WTC11 (cell line): ENCODE data around the gene DRC1. TPM values are rescaled to one million over a fixed set of nuclear protein-coding genes. Genes with fewer than 3 reads are reported as not detected.

Experiments used
- ATAC-seq: fragments of 200-7000 bp; cut with Tn5 transposase; 2 replicates; pipeline ENCODE4 v1.10.0; 2021; ENCODE audit warnings: mild to moderate bottlenecking, moderate library complexity
- CTCF ChIA-PET: fragments of 300-600 bp; sonication (Branson Sonifier 250); formaldehyde crosslinking; loops from one replicate; lab custom pipeline; 2021; ENCODE audit warnings: antibody characterized with exemption; lab: Charles Lee
- POLR2A ChIA-PET: fragments of 350-600 bp; sonication (Branson Sonifier 250); formaldehyde crosslinking; loops from one replicate; lab custom pipeline; 2021; ENCODE audit warnings: antibody characterized with exemption; lab: Charles Lee
- DNase-seq: peaks from one replicate; pipeline ENCODE4 v3.0.0; 2021; ENCODE audit warnings: low spot score
- H3K27ac Mint-ChIP-seq: 2 replicates; pipeline ENCODE4 v1.8.0; 2021; ENCODE audit warnings: mixed read lengths
- H3K27me3 Mint-ChIP-seq: 2 replicates; pipeline ENCODE4 v1.8.0; 2021; ENCODE audit warnings: low read depth, mild to moderate bottlenecking, moderate library complexity, mixed read lengths
- H3K36me3 Mint-ChIP-seq: 2 replicates; pipeline ENCODE4 v1.8.0; 2021; ENCODE audit warnings: mixed read lengths
- H3K4me1 Mint-ChIP-seq: 2 replicates; pipeline ENCODE4 v1.8.0; 2022; ENCODE audit warnings: mixed read lengths
- H3K4me3 Mint-ChIP-seq: 2 replicates; pipeline ENCODE4 v1.8.0; 2021; ENCODE audit warnings: mild to moderate bottlenecking, moderate library complexity, mixed read lengths
- H3K9me3 Mint-ChIP-seq: 2 replicates; pipeline ENCODE4 v1.8.0; 2021; ENCODE audit warnings: mixed read lengths
- AR ChIP-seq: fragments of 250-450 bp; sonication (Bioruptor Pico); IDR thresholded peaks from 2 replicates; pipeline ENCODE4 v1.9.0; 2021; ENCODE audit warnings: mild to moderate bottlenecking
- ATF2 ChIP-seq: sonication (generic); formaldehyde crosslinking; IDR thresholded peaks from 2 replicates; pipeline ENCODE4 v1.8.1; 2022; ENCODE audit warnings: low read depth, missing genetic modification reagents, borderline replicate concordance
- ATF3 ChIP-seq: sonication (generic); formaldehyde crosslinking; conservative IDR thresholded peaks from 2 replicates; pipeline ENCODE4 v1.8.1; 2022; ENCODE audit warnings: mild to moderate bottlenecking, missing genetic modification reagents
- CREB1 ChIP-seq: sonication (generic); formaldehyde crosslinking; IDR thresholded peaks from 2 replicates; pipeline ENCODE4 v1.8.0; 2023; ENCODE audit warnings: mild to moderate bottlenecking, missing genetic modification reagents
- CTCF ChIP-seq: fragments of 200-600 bp; IDR thresholded peaks from 2 replicates; pipeline ENCODE4 v1.8.0; 2022; ENCODE audit warnings: antibody characterized with exemption
- E2F1 ChIP-seq: sonication (generic); formaldehyde crosslinking; IDR thresholded peaks from 2 replicates; pipeline ENCODE4 v1.8.0; 2022; ENCODE audit warnings: mild to moderate bottlenecking, missing genetic modification reagents
- E2F5 ChIP-seq: sonication (generic); formaldehyde crosslinking; IDR thresholded peaks from 2 replicates; pipeline ENCODE4 v1.8.1; 2022; ENCODE audit warnings: mild to moderate bottlenecking, moderate library complexity, missing genetic modification reagents
- FOXJ3 ChIP-seq: sonication (generic); formaldehyde crosslinking; IDR thresholded peaks from 2 replicates; pipeline ENCODE4 v1.9.0; 2021; ENCODE audit warnings: missing genetic modification reagents, mild to moderate bottlenecking, borderline replicate concordance
- FOXK1 ChIP-seq: sonication (generic); formaldehyde crosslinking; IDR thresholded peaks from 2 replicates; pipeline ENCODE4 v1.8.0; 2022; ENCODE audit warnings: mild to moderate bottlenecking, moderate library complexity, missing genetic modification reagents
- FOXP4 ChIP-seq: sonication (generic); formaldehyde crosslinking; IDR thresholded peaks from 2 replicates; pipeline ENCODE4 v1.8.0; 2022; ENCODE audit warnings: mild to moderate bottlenecking, missing genetic modification reagents
- JUN ChIP-seq: sonication (generic); formaldehyde crosslinking; IDR thresholded peaks from 2 replicates; pipeline ENCODE4 v1.8.0; 2023; ENCODE audit warnings: mild to moderate bottlenecking, missing genetic modification reagents
- KAT7 ChIP-seq: sonication (generic); formaldehyde crosslinking; IDR thresholded peaks from 2 replicates; pipeline ENCODE4 v1.8.1; 2023; ENCODE audit warnings: missing genetic modification reagents, mild to moderate bottlenecking, borderline replicate concordance
- NR2C2 ChIP-seq: sonication (generic); formaldehyde crosslinking; IDR thresholded peaks from 2 replicates; pipeline ENCODE4 v1.8.0; 2022; ENCODE audit warnings: mild to moderate bottlenecking, missing genetic modification reagents
- OVOL2 ChIP-seq: fragments of 250-450 bp; sonication (Bioruptor Pico); IDR thresholded peaks from 2 replicates; pipeline ENCODE4 v1.9.0; 2021; ENCODE audit warnings: mild to moderate bottlenecking, borderline replicate concordance
- PRRX2 ChIP-seq: fragments of 250-450 bp; sonication (Bioruptor Pico); IDR thresholded peaks from 2 replicates; pipeline ENCODE4 v1.8.0; 2021; ENCODE audit warnings: mild to moderate bottlenecking
- TEAD4 ChIP-seq: sonication (generic); formaldehyde crosslinking; IDR thresholded peaks from 2 replicates; pipeline ENCODE4 v1.8.0; 2022; ENCODE audit warnings: mild to moderate bottlenecking, missing genetic modification reagents
- USF1 ChIP-seq: sonication (generic); formaldehyde crosslinking; IDR thresholded peaks from 2 replicates; pipeline ENCODE4 v1.8.0; 2022; ENCODE audit warnings: mild to moderate bottlenecking, missing genetic modification reagents
- ZMAT4 ChIP-seq: fragments of 250-450 bp; sonication (Bioruptor Pico); IDR thresholded peaks from 2 replicates; pipeline ENCODE4 v1.9.0; 2021; ENCODE audit warnings: mild to moderate bottlenecking
- ZNF232 ChIP-seq: sonication (generic); formaldehyde crosslinking; IDR thresholded peaks from 2 replicates; pipeline ENCODE4 v1.8.0; 2022; ENCODE audit warnings: mild to moderate bottlenecking, missing genetic modification reagents
- ZNF416 ChIP-seq: fragments of 250-450 bp; sonication (Bioruptor Pico); IDR thresholded peaks from 2 replicates; pipeline ENCODE4 v1.9.0; 2021; ENCODE audit warnings: mild to moderate bottlenecking, inconsistent platforms
- ZNF512 ChIP-seq: sonication (generic); formaldehyde crosslinking; IDR thresholded peaks from 2 replicates; pipeline ENCODE4 v1.8.1; 2022; ENCODE audit warnings: missing genetic modification reagents, borderline replicate concordance
- total RNA-seq: library from RNA; stranded (reverse); gene quantifications from 3 replicates; pipeline ENCODE4 v1.2.3, GENCODE V29; 2021

The DRC1 gene
- total RNA-seq, 1 experiment from 2014 or later: 0.55 TPM

GRCh38 chr2:26453421-26454329, 52.0 kb downstream of the DRC1 start:
- ChIA-PET POLR2A (no interaction called here), CTCF (no interaction called here)
- ATAC-seq: no peak
- H3K27ac Mint-ChIP-seq: no peak overlapping the region
- no peak for TF ChIP-seq E2F5 (CRISPR knock-in tag)
- TF ChIP-seq TEAD4 (CRISPR knock-in tag): no peak
- TF ChIP-seq FOXJ3: no peak
- TF ChIP-seq NR2C2 (CRISPR knock-in tag): no peak
- TF ChIP-seq ZNF416 (CRISPR knock-in tag): no peak
- TF ChIP-seq KAT7: no peak
- no peak for TF ChIP-seq FOXK1
- no peak for TF ChIP-seq ZNF512
- TF ChIP-seq OVOL2 (CRISPR knock-in tag): no peak
- TF ChIP-seq ZNF232 (CRISPR knock-in tag): no peak
- TF ChIP-seq PRRX2 (CRISPR knock-in tag): no peak
- TF ChIP-seq USF1 (CRISPR knock-in tag): no peak
- TF ChIP-seq FOXP4 (CRISPR knock-in tag): no peak
- TF ChIP-seq, all 79 proteins: peak for 0
- H3K27me3 Mint-ChIP-seq: no peaks in the 10 kb centered on the region
- no peaks in the 10 kb centered on the region for H3K4me1 Mint-ChIP-seq
- peaks cover 7% of the 10 kb centered on the region for H3K9me3 Mint-ChIP-seq
- H3K36me3 Mint-ChIP-seq: no peaks in the 10 kb centered on the region
- no peak overlapping the region for H3K4me3 Mint-ChIP-seq
- DNase-seq: no peak

- ATAC-seq: no peak
- TF ChIP-seq ATF3 (CRISPR knock-in tag): no peak
- TF ChIP-seq JUN (CRISPR knock-in tag): no peak
- no peak for TF ChIP-seq CREB1 (CRISPR knock-in tag)
- no peak for TF ChIP-seq CTCF
- TF ChIP-seq ZMAT4 (CRISPR knock-in tag): no peak
- no peak for TF ChIP-seq AR
- TF ChIP-seq ATF2 (CRISPR knock-in tag): no peak
- no peak for TF ChIP-seq E2F1 (CRISPR knock-in tag)
- no peak for TF ChIP-seq NR2C2 (CRISPR knock-in tag)
Observed at GRCh38 chr2:26454561-26455001, 52.9 kb downstream of the DRC1 start.

More at GRCh38 chr2:26454561-26455001, 52.9 kb downstream of the DRC1 start:
- Mint-ChIP-seq H3K36me3 (no peaks in the 10 kb centered on the region), H3K9me3 (peaks cover 7% of the 10 kb centered on the region), H3K4me3 (no peak overlapping the region), H3K4me1 (no peaks in the 10 kb centered on the region), H3K27ac (no peak overlapping the region), H3K27me3 (no peaks in the 10 kb centered on the region)
- ChIA-PET CTCF (interaction anchor here (0.6 kb wide), 1 partner anchor 514 kb away, joined by 3 read pairs; no protein-coding TSS in a partner anchor), POLR2A (no interaction called here)
- no peak for DNase-seq
